Thoracic aorta (tissue), 2 donors: Measurements from ENCODE around the gene PDE6A. TPM values are rescaled to one million over a fixed set of nuclear protein-coding genes. Genes with fewer than 3 reads are reported as not detected.
A peak's percentile ranks its signal among the peaks of the same experiment; 100 is the strongest.

Experiments
- ATAC-seq: fragments of 150-250 bp; one replicate; pipeline ENCODE4 v1.8.0; 2017; ENCODE audit warnings: low read depth; ENCODE audit not compliant: insufficient number of reproducible peaks, low FRiP score
- DNase-seq: peaks from one replicate; pipeline ENCODE4 v3.0.0-alpha.2; 2020; ENCODE audit warnings: low spot score
- H3K27ac ChIP-seq, 2 donors: fragments of 200-600 bp; sonication (generic); 1 replicate in 1 of 2; 2 replicates in 1 of 2; pipeline ENCODE4 v1.5.1; 2016; ENCODE audit warnings: mild to moderate bottlenecking in 2 of 2, moderate library complexity in 2 of 2
- H3K27me3 ChIP-seq: fragments of 200-600 bp; sonication (generic); replicated peaks from 2 replicates; pipeline ENCODE4 v1.6.0; 2016; ENCODE audit warnings: mild to moderate bottlenecking; ENCODE audit not compliant: insufficient read depth
- H3K36me3 ChIP-seq: fragments of 200-600 bp; sonication (generic); one replicate; pipeline ENCODE4 v1.5.1; 2016
- H3K4me1 ChIP-seq, 2 donors: fragments of 200-600 bp; sonication (generic); 1 replicate in 1 of 2; 2 replicates in 1 of 2; pipeline versions ENCODE4 v1.5.1 to v1.6.0; 2016; ENCODE audit warnings: low read depth in 2 of 2, mild to moderate bottlenecking in 1 of 2; ENCODE audit not compliant: control insufficient read depth in 1 of 2
- H3K4me3 ChIP-seq: fragments of 200-600 bp; sonication (generic); 2 replicates; pipeline ENCODE4 v1.5.1; 2016; ENCODE audit warnings: mild to moderate bottlenecking
- H3K9me3 ChIP-seq: fragments of 200-600 bp; sonication (generic); 2 replicates; pipeline ENCODE4 v1.5.1; 2016
- total RNA-seq, 2 donors: library from RNA; depleted of rRNA; stranded (reverse); fragments of >200 nt; gene quantifications; one replicate each; pipeline versions ENCODE4 v1.1.0 to v1.2.3, GENCODE V29; 2016
- TF ChIP-seq, protein P1 (sequence below): fragments of 200-600 bp; sonication (generic); IDR thresholded peaks from one replicate; pipeline ENCODE4 v1.5.1; 2019; ENCODE audit warnings: antibody characterized with exemption

The PDE6A gene
- total RNA-seq, 2 donors from 2014 or later = not detected

DNA sequence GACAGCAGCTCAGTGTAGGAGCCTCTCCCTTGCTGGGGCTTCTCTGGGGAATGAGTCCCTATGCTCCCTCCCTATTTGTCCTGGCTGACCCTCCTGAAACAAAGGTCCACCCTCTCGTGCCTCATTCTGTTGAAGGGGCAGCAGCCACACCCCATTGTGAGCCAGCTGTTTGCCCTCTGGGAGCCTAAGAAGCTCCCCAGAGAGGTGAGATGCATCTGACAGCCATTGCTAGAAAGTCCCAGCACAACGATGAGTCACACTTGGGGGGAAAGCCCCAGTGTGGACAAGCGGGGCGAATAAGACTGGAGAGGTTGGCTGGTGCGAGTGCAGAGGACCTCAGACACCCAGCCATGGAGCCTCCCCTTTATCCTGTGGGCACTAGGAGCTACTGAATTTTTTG, 113.1 kb downstream of the PDE6A start:
- TF ChIP-seq, protein P1, sequence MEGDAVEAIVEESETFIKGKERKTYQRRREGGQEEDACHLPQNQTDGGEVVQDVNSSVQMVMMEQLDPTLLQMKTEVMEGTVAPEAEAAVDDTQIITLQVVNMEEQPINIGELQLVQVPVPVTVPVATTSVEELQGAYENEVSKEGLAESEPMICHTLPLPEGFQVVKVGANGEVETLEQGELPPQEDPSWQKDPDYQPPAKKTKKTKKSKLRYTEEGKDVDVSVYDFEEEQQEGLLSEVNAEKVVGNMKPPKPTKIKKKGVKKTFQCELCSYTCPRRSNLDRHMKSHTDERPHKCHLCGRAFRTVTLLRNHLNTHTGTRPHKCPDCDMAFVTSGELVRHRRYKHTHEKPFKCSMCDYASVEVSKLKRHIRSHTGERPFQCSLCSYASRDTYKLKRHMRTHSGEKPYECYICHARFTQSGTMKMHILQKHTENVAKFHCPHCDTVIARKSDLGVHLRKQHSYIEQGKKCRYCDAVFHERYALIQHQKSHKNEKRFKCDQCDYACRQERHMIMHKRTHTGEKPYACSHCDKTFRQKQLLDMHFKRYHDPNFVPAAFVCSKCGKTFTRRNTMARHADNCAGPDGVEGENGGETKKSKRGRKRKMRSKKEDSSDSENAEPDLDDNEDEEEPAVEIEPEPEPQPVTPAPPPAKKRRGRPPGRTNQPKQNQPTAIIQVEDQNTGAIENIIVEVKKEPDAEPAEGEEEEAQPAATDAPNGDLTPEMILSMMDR = no peak
- Histone ChIP-seq H3K4me3 (no peak overlapping the region), H3K27ac (no peak overlapping the region), H3K4me1 (no peaks in the 10 kb centered on the region), H3K36me3 (no peaks in the 10 kb centered on the region), H3K9me3 (no peaks in the 10 kb centered on the region), H3K27me3 (no peaks in the 10 kb centered on the region)
- ATAC-seq (no peak), DNase-seq (no peak)

DNA sequence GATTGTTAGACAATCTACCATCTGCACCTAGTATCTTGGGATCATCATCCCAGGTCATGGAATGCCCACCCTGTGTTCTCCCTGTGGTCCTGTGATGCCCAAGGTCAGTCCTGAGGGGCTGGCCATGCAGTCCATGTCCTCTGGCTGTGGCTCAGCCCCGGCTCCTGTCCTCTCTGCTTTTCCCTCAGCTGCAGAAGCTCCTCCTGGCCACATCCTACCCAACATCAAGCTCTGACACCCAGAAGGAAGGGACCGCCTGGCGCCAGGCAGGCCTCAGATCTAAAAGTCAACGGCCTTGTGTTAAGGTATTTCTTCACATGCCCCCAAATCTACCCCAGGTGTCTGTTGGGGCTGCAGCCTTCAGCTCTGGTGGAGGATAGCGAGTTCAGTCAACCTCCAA, 114.0 kb downstream of the PDE6A start:
- Histone ChIP-seq H3K4me3 (no peak overlapping the region), H3K27ac (no peak overlapping the region), H3K27me3 (no peaks in the 10 kb centered on the region), H3K9me3 (no peaks in the 10 kb centered on the region), H3K36me3 (no peaks in the 10 kb centered on the region), H3K4me1 (no peaks in the 10 kb centered on the region)
- no peak for DNase-seq
- TF ChIP-seq, protein P1 = no peak
- ATAC-seq = no peak

DNA sequence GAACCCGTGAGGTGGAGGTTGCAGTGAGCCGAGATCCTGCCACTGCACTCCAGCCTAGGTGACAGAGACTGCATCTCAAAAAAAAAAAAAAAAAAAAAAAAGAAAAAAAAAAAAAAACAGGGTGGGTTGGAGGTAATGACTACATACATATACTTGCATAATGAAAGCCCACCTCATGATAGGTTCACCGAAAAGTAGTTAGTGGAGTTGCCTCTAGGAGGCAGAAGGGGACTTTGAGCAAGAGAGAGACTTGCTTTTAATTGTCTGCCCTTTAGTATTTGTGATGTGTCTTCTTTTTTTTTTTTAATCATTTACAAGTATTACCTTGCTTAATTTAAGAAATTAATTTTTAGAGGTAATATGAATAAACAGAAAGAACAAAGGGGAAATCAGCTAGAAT, 114.6 kb downstream of the PDE6A start:
- no peak for DNase-seq
- Histone ChIP-seq H3K9me3 (no peaks in the 10 kb centered on the region), H3K27ac (no peak overlapping the region), H3K4me3 (no peak overlapping the region), H3K27me3 (no peaks in the 10 kb centered on the region), H3K36me3 (no peaks in the 10 kb centered on the region), H3K4me1 (no peaks in the 10 kb centered on the region)
- TF ChIP-seq, protein P1 = no peak
- no peak for ATAC-seq

DNA sequence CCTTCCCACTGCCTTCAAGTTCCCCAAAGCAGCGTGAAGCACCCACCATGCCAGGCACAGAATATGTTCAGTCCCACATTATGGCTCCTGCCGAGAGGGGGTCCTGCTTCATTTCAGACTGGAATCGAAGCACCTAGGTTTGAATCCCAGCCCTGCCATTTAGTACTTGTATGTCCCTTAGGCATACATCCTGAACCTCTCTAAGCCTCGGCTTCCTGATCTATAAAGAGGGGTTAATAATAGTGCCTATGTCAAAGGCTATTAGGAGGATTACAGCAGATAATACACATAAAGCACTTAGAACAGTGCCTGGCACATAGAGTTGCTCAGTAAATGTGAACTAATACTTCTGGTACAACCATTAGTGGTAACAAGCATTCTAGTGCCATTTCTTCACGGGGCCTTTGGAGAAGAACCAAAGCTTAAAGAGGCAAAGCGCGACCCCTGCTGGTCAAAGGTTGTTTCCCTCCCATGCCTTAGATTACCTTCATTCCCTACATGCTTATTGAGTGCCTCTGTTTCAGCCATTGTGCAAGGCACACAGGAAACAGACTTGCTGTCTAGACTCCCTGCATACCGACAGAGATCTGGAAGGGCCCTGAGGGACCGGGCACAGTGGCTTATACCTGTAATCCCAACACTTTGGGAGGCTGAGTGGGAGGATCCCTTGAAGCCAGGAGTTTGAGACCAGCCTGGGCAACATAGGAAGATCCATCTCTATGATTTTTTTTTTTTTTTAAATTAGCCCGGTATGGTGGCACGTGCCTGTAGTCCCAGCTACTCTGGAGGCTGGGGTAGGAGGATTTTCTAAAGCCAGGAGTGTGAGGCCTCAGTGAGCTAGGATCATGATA, 116.2 kb downstream of the PDE6A start:
- TF ChIP-seq, protein P1 = peak; percentile 85
- Histone ChIP-seq H3K9me3 (no peaks in the 10 kb centered on the region), H3K27ac (no peak overlapping the region), H3K27me3 (no peaks in the 10 kb centered on the region), H3K36me3 (no peaks in the 10 kb centered on the region), H3K4me1 (no peaks in the 10 kb centered on the region), H3K4me3 (no peak overlapping the region)
- DNase-seq = peak; percentile 54
- peak; percentile 53 for ATAC-seq

DNA sequence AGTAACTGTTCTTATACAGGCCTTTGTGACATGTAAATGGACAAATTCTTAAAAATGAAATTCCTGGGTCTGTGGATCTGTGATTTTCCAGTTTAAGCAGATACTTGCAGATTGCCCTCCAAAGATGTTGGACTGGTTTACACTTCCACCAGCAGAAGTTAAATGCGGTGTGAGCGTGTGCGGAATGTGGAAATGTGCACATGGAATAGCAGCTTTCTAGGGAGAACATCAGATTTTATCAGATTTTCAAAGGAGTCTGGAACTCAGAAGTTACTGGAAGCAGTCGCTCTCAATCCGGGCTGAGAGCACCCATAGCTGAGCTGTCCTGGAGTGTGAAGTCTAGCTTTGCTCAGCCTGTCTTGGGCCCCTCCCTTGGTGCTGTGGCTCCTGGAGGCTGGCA, 117.0 kb downstream of the PDE6A start:
- H3K36me3 ChIP-seq = no peaks in the 10 kb centered on the region
- H3K27ac ChIP-seq = no peak overlapping the region
- no peaks in the 10 kb centered on the region for H3K27me3 ChIP-seq
- H3K4me1 ChIP-seq = no peaks in the 10 kb centered on the region
- no peak overlapping the region for H3K4me3 ChIP-seq
- ATAC-seq (no peak), DNase-seq (no peak)
- TF ChIP-seq, protein P1 = no peak
- no peaks in the 10 kb centered on the region for H3K9me3 ChIP-seq
